Measurements from ENCODE around the gene HERPUD2. TPM values are rescaled to one million over a fixed set of nuclear protein-coding genes. Genes with fewer than 3 reads are reported as not detected.

The HERPUD2 gene
- total and polyA plus RNA-seq, 2 of the 8 experiments (the other 6 are each of a cell fraction or from before 2014, with no cell fraction given), result 18.3 to 27.3 TPM

GRCh38 chr7:35624299-35625186, 70.4 kb downstream of the HERPUD2 start (continued):
- TF ChIP-seq CHD7 (IDR thresholded peaks at IDR 0.05; ENCODE audit: insufficient replicate concordance, low read length) (no peak), BCL11A (IDR thresholded peaks at IDR 0.05; ENCODE audit: low read depth in 2 of 2, low read length in 2 of 2) (no peak), SP1 (IDR thresholded peaks at IDR 0.05; ENCODE audit: low read depth, low read length) (no peak), SIN3A (conservative IDR thresholded peaks at IDR 0.05 in 1 of 2, IDR thresholded peaks at IDR 0.05 in 1 of 2; ENCODE audit: low read depth in 1 of 2, low read length in 2 of 2) (no peak), CTCF (IDR thresholded peaks at IDR 0.05; ENCODE audit: control extremely low read depth in 1 of 3, insufficient read depth in 1 of 3, low read depth in 1 of 3, low read length in 3 of 3) (peak; percentile 50 to 86 (median 84)), YY1 (IDR thresholded peaks at IDR 0.05; ENCODE audit: low read depth, low read length) (peak; percentile 88)

All from H1 (cell line).